Left lung (tissue), 10 donors: ENCODE results near the gene CEACAM4. TPM values are rescaled to one million over a fixed set of nuclear protein-coding genes. Genes with fewer than 3 reads are reported as not detected.

ENCODE experiments used
- ATAC-seq: fragments of 200-7000 bp; cut with Tn5 transposase; one replicate; pipeline ENCODE4 v1.9.1; 2020; ENCODE audit warnings: moderate library complexity
- DNase-seq, 4 donors: peaks; one replicate each; pipeline ENCODE4 v3.0.0-alpha.2; 2013 to 2020
- H3K27ac ChIP-seq, 2 donors: fragments of 200-600 bp; sonication (generic) in 1 of 2; one replicate each; pipeline versions ENCODE4 v1.5.0 to v1.8.0; 2020 to 2021
- H3K27me3 ChIP-seq, 2 donors: fragments of 200-600 bp; sonication (generic) in 1 of 2; one replicate each; pipeline versions ENCODE4 v1.5.0 to v1.8.0; 2020 to 2021
- H3K36me3 ChIP-seq, 2 donors: fragments of 200-600 bp; sonication (generic) in 1 of 2; one replicate each; pipeline versions ENCODE4 v1.5.0 to v1.8.0; 2020 to 2021
- H3K4me1 ChIP-seq, 2 donors: fragments of 200-600 bp; one replicate each; pipeline ENCODE4 v1.8.0; 2021
- H3K4me3 ChIP-seq, 2 donors: fragments of 200-600 bp; sonication (generic) in 1 of 2; one replicate each; pipeline versions ENCODE4 v1.5.0 to v1.8.0; 2020 to 2021; ENCODE audit warnings: mild to moderate bottlenecking in 1 of 2
- H3K9me3 ChIP-seq, 2 donors: fragments of 200-600 bp; sonication (generic) in 1 of 2; one replicate each; pipeline versions ENCODE4 v1.5.0 to v1.8.0; 2020 to 2021
- CTCF ChIP-seq, 2 donors: fragments of 200-600 bp; sonication (generic) in 1 of 2; IDR thresholded peaks; one replicate each; pipeline versions ENCODE4 v1.5.0 to v1.8.0; 2021; ENCODE audit warnings: antibody characterized with exemption in 2 of 2
- intact Hi-C, 2 donors: fragments of 100-400 bp; cut with DNase I; formaldehyde crosslinking; loops; one replicate each; pipeline versions ENCODE4 v1.11.2 to v1.14.2; 2022
- polyA plus RNA-seq, 6 donors: library from polyadenylated mRNA; unstranded; fragments of 120-200 nt; gene quantifications; one replicate each; pipeline ENCODE4 v1.2.1, GENCODE V29; 2013; ENCODE audit not compliant: insufficient read length in 6 of 6
- total RNA-seq, 2 donors: library from RNA; stranded (reverse); fragmentation: NEBNext Ultra II Directional; extraction: Animal tissue kit (Norgen Biotek cat#: 25700); gene quantifications; one replicate each; pipeline ENCODE4 v1.2.1, GENCODE V29; 2021
- donor health status: DM: no; HTN: yes; CAD: no.
- donor health status: DM: no; HTN: no; CAD: no.

Gene CEACAM4
- total and polyA plus RNA-seq, 8 donors: 0.13 to 13.7 (median 0.28) TPM; not detected in 3

- DNase-seq: no peak
- intact Hi-C loops: no loop called here
Observed at GRCh38 chr19:41578886-41579285, 48.0 kb downstream of the CEACAM4 start.

GRCh38 chr19:41577833-41578232 lies 49.0 kb downstream of the CEACAM4 start:
- Histone ChIP-seq H3K27ac (peak overlapping the region in 1 of 2 donors; percentile 41), H3K27me3 (no peaks in the 10 kb centered on the region), H3K9me3 (peaks cover 0 to 23% of the 10 kb centered on the region in 2 donors), H3K36me3 (peaks cover 0 to 33% of the 10 kb centered on the region in 2 donors), H3K4me3 (no peak overlapping the region), H3K4me1 (peaks cover 0 to 35% of the 10 kb centered on the region in 2 donors)
- no peak for ATAC-seq
- no peak for TF ChIP-seq CTCF (IDR thresholded peaks at IDR 0.05)
- no peak for DNase-seq
- intact Hi-C loops: no loop called here

More at GRCh38 chr19:41578886-41579285, 48.0 kb downstream of the CEACAM4 start:
- peaks cover 0 to 40% of the 10 kb centered on the region in 2 donors for H3K36me3 ChIP-seq
- no peak overlapping the region for H3K27ac ChIP-seq
- ATAC-seq: no peak
- H3K4me1 ChIP-seq: peaks cover 0 to 35% of the 10 kb centered on the region in 2 donors
- TF ChIP-seq CTCF (IDR thresholded peaks at IDR 0.05): no peak
- no peaks in the 10 kb centered on the region for H3K27me3 ChIP-seq
- no peak overlapping the region for H3K4me3 ChIP-seq
- peaks cover 0 to 26% of the 10 kb centered on the region in 2 donors for H3K9me3 ChIP-seq

GRCh38 chr19:41577144-41577830 lies 49.6 kb downstream of the CEACAM4 start:
- H3K27ac ChIP-seq: peak overlapping the region in 1 of 2 donors; percentile 89
- peak overlapping the region in 1 of 2 donors; percentile 28 for H3K4me3 ChIP-seq
- peaks cover 0 to 17% of the 10 kb centered on the region in 2 donors for H3K9me3 ChIP-seq
- intact Hi-C loops: no loop called here
- TF ChIP-seq CTCF (IDR thresholded peaks at IDR 0.05): no peak
- no peak for ATAC-seq
- peaks cover 0 to 28% of the 10 kb centered on the region in 2 donors for H3K36me3 ChIP-seq
- DNase-seq: no peak
- no peaks in the 10 kb centered on the region for H3K27me3 ChIP-seq
- peaks cover 0 to 35% of the 10 kb centered on the region in 2 donors for H3K4me1 ChIP-seq

GRCh38 chr19:41575998-41576397 lies 50.9 kb downstream of the CEACAM4 start, which contains the start of gene CEACAM21:
CEACAM21 (plus strand) TSS chr19:41576166; CDS start chr19:41576275, 109 bp downstream.
- DNase-seq (peak in 2 of 4 donors; percentile 81 to 88), ATAC-seq (peak; percentile 96)
- peaks cover 0 to 35% of the 10 kb centered on the region in 2 donors for H3K4me1 ChIP-seq
- peaks cover 0 to 15% of the 10 kb centered on the region in 2 donors for H3K36me3 ChIP-seq
- intact Hi-C loops: no loop called here
- TF ChIP-seq CTCF (IDR thresholded peaks at IDR 0.05): no peak
- H3K4me3 ChIP-seq: peak within 1 kb of the TSS in 1 of 2 donors; percentile 28
- H3K9me3 ChIP-seq: peaks cover 0 to 4% of the 10 kb centered on the region in 2 donors
- no peaks in the 10 kb centered on the region for H3K27me3 ChIP-seq
- H3K27ac ChIP-seq: peak within 1 kb of the TSS; percentile 44 to 89

GRCh38 chr19:41570639-41571112 lies 56.2 kb downstream of the CEACAM4 start:
- Histone ChIP-seq H3K27ac (no peak overlapping the region), H3K4me1 (peaks cover 0 to 4% of the 10 kb centered on the region in 2 donors), H3K36me3 (no peaks in the 10 kb centered on the region), H3K9me3 (no peaks in the 10 kb centered on the region), H3K27me3 (peaks cover 14 to 34% of the 10 kb centered on the region in 2 donors), H3K4me3 (no peak overlapping the region)
- peak in 3 of 4 donors; percentile 79 to 96 (median 86) for DNase-seq
- TF ChIP-seq CTCF (IDR thresholded peaks at IDR 0.05): peak; percentile 87 to 93
- intact Hi-C loops: no loop called here
- ATAC-seq: peak; percentile 99
